ENCODE data around the gene MMP3. TPM values are rescaled to one million over a fixed set of nuclear protein-coding genes. Genes with fewer than 3 reads are reported as not detected.

MMP3 gene
- total and polyA plus RNA-seq, 2 donors (not counting 3 experiments of a cell fraction or from before 2014, with no cell fraction given), result not detected

- FAIRE-seq, result no peak
- no peak overlapping the region for H3K4me2 ChIP-seq (ENCODE audit: insufficient read depth, low read length)
- H3K27ac ChIP-seq (ENCODE audit: insufficient read depth, low read depth, low read length), result no peak overlapping the region
- H3K9ac ChIP-seq (replicated peaks; ENCODE audit: extremely low read depth, insufficient read depth, low read length), result no peak overlapping the region
- ChIA-PET CTCF (no interaction called here), POLR2A (no interaction called here)
- no peaks in the 10 kb centered on the region for H3K4me1 ChIP-seq (ENCODE audit: control insufficient read depth, extremely low read depth, insufficient read depth, low read length)
- H3K9me3 ChIP-seq (replicated peaks; ENCODE audit: control insufficient read depth, insufficient read depth, low read length), result no peaks in the 10 kb centered on the region
- H3K79me2 ChIP-seq (ENCODE audit: control insufficient read depth, insufficient read depth, low read length), result no peaks in the 10 kb centered on the region
- no peak for DNase-seq (ENCODE audit: low read depth, low spot score)
- peaks cover 9 to 10% of the 10 kb centered on the region in 2 experiments for H3K27me3 ChIP-seq (ENCODE audit: control insufficient read depth in 2 of 2, insufficient read depth in 2 of 2, low read length in 2 of 2)
- dilution Hi-C loops (cut with MboI; ENCODE audit: extremely low pct_ligation_motif_present, low sequenced_read_pairs), result no loop called here
- no peak overlapping the region for H3K4me3 ChIP-seq (replicated peaks in 1 of 3; ENCODE audit: insufficient read depth in 1 of 3, low read depth in 1 of 3, low read length in 3 of 3)
- no peaks in the 10 kb centered on the region for H3K9me1 ChIP-seq (replicated peaks; ENCODE audit: control insufficient read depth, extremely low read depth, insufficient read depth, low read length)
- no peak overlapping the region for H2AFZ ChIP-seq (ENCODE audit: low read depth, low read length)
- BruUV-seq (replicated peaks), result no TSS peak
- TF ChIP-seq POLR2A (IDR thresholded peaks at IDR 0.05; ENCODE audit: low read depth, low read length), result no peak
- TF ChIP-seq EZH2 (IDR thresholded peaks at IDR 0.05; ENCODE audit: borderline replicate concordance, low read depth, low read length, severe bottlenecking), result no peak
- TF ChIP-seq MAX (IDR thresholded peaks at IDR 0.05; ENCODE audit: insufficient read depth, insufficient read length), result no peak
- TF ChIP-seq MYC (IDR thresholded peaks at IDR 0.05; ENCODE audit: low read depth, low read length), result no peak
- no peak for TF ChIP-seq JUN (IDR thresholded peaks at IDR 0.05; ENCODE audit: borderline replicate concordance, insufficient read depth, insufficient read length, low read depth)
- no peak for TF ChIP-seq POLR2AphosphoS5 (IDR thresholded peaks at IDR 0.05; ENCODE audit: insufficient read depth, low read depth, low read length)
- TF ChIP-seq CTCF (IDR thresholded peaks at IDR 0.05; ENCODE audit: extremely low read depth in 1 of 2, insufficient read depth in 1 of 2, low read depth in 1 of 2, low read length in 2 of 2), result no peak
- no peak for TF ChIP-seq FOS (IDR thresholded peaks at IDR 0.05; ENCODE audit: borderline replicate concordance, insufficient read depth, low read length)
- TF ChIP-seq GATA2 (IDR thresholded peaks at IDR 0.05; ENCODE audit: insufficient read depth, insufficient read length, low read depth, low read length), result no peak
- H3K36me3 ChIP-seq (ENCODE audit: control insufficient read depth in 2 of 2, extremely low read depth in 1 of 2, insufficient read depth in 2 of 2, low read length in 2 of 2), result no peaks in the 10 kb centered on the region
- intact Hi-C loops (cut with micrococcal nuclease), result no loop called here
- no peaks in the 10 kb centered on the region for H4K20me1 ChIP-seq (replicated peaks; ENCODE audit: control insufficient read depth, extremely low read depth, insufficient read depth, low read length)
Measured at GRCh38 chr11:102813484-102813883, 29.9 kb downstream of the MMP3 start.
